Measurements from ENCODE around the gene FAM98B. TPM values are rescaled to one million over a fixed set of nuclear protein-coding genes. Genes with fewer than 3 reads are reported as not detected.
A peak's percentile ranks its signal among the peaks of the same experiment; 100 is the strongest.

Gene FAM98B
- total RNA-seq, 2 experiments from 2014 or later, result 20.1 to 20.4 TPM

GRCh38 chr15:38441130-38441519 lies 12.8 kb upstream of the FAM98B start:
- no peak for TF ChIP-seq CTCF (IDR thresholded peaks at IDR 0.05)
- intact Hi-C loops (cut with DNase I, micrococcal nuclease), result loop anchor here (2.0 to 10.0 kb wide), 6 partner anchors 258 to 1316 kb away; partner anchors contain the start of gene THBS1 (in 1 of the 2)
- Histone ChIP-seq H3K36me3 (ENCODE audit: insufficient read depth, low read length) (no peaks in the 10 kb centered on the region), H3K4me3 (ENCODE audit: low read length) (no peak overlapping the region), H3K9me3 (ENCODE audit: control insufficient read depth in 1 of 2, insufficient read depth in 1 of 2, low read length in 2 of 2) (peaks cover 0 to 8% of the 10 kb centered on the region in 2 experiments), H3K27me3 (ENCODE audit: control insufficient read depth in 1 of 2, insufficient read depth in 2 of 2, low read length in 2 of 2) (peaks cover 0 to 7% of the 10 kb centered on the region in 2 experiments), H3K4me1 (ENCODE audit: insufficient read depth, low read length) (peaks cover 7% of the 10 kb centered on the region), H3K27ac (ENCODE audit: low read depth in 1 of 2, low read length in 2 of 2) (no peak overlapping the region)
- Mint-ChIP-seq H3K4me1 (ENCODE audit: low read depth) (peaks cover 5% of the 10 kb centered on the region), H3K27me3 (peaks cover 32% of the 10 kb centered on the region), H3K36me3 (ENCODE audit: low read depth) (no peaks in the 10 kb centered on the region), H3K27ac (no peak overlapping the region), H3K9me3 (peaks cover 2% of the 10 kb centered on the region), H3K4me3 (no peak overlapping the region)
- DNase-seq (no peak), ATAC-seq (ENCODE audit: poor library complexity) (no peak)
- POLR2A ChIA-PET, result interaction anchor here (1.7 to 2.6 kb wide), 3 partner anchors 13 to 258 kb away, joined by 11 to 18 read pairs (median 14); partner anchors contain the start of gene FAM98B
- CTCF ChIA-PET, result interaction anchor here (1.2 to 3.1 kb wide), 9 partner anchors 8 to 1316 kb away, joined by 3 to 15 read pairs (median 5); partner anchors contain the start of gene THBS1

- intact Hi-C loops (cut with DNase I, micrococcal nuclease), result loop anchor here in 1 of 2 experiments (5.0 to 10.0 kb wide), 3 partner anchors 1333 to 1928 kb away; partner anchors contain the start of gene KNSTRN
- ATAC-seq (ENCODE audit: poor library complexity) (peak; percentile 3), DNase-seq (no peak)
- no peaks in the 10 kb centered on the region for H3K27me3 ChIP-seq (ENCODE audit: control insufficient read depth in 1 of 2, insufficient read depth in 2 of 2, low read length in 2 of 2)
- peaks cover 20% of the 10 kb centered on the region for H3K4me1 ChIP-seq (ENCODE audit: insufficient read depth, low read length)
- TF ChIP-seq CTCF (IDR thresholded peaks at IDR 0.05), result no peak
- CTCF ChIA-PET, result interaction anchor here (0.8 to 3.0 kb wide), 13 partner anchors 10 to 1328 kb away, joined by 3 to 14 read pairs (median 4); partner anchors contain the start of genes FSIP1 and RASGRP1
- H3K27ac ChIP-seq (ENCODE audit: low read depth in 1 of 2, low read length in 2 of 2), result peak overlapping the region; percentile 75 to 77
- peaks cover 14% of the 10 kb centered on the region for H3K36me3 ChIP-seq (ENCODE audit: insufficient read depth, low read length)
- POLR2A ChIA-PET, result interaction anchor here (0.6 to 2.8 kb wide), 23 partner anchors 9 to 553 kb away, joined by 3 to 20 read pairs (median 4); no protein-coding TSS in a partner anchor
- peak overlapping the region; percentile 95 for H3K27ac Mint-ChIP-seq
- no peaks in the 10 kb centered on the region for H3K9me3 Mint-ChIP-seq
- H3K27me3 Mint-ChIP-seq, result no peaks in the 10 kb centered on the region
- no peaks in the 10 kb centered on the region for H3K9me3 ChIP-seq (ENCODE audit: control insufficient read depth in 1 of 2, insufficient read depth in 1 of 2, low read length in 2 of 2)
- H3K4me3 Mint-ChIP-seq, result peak overlapping the region; percentile 94
- peak overlapping the region; percentile 80 for H3K4me3 ChIP-seq (ENCODE audit: low read length)
- H3K36me3 Mint-ChIP-seq (ENCODE audit: low read depth), result peaks cover 16% of the 10 kb centered on the region
- peaks cover 45% of the 10 kb centered on the region for H3K4me1 Mint-ChIP-seq (ENCODE audit: low read depth)
These were observed 766 bp downstream of the FAM98B start for GRCh38 chr15:38454696-38455090.

GRCh38 chr15:38455092-38455491 lies 1.2 kb downstream of the FAM98B start:
- ATAC-seq (ENCODE audit: poor library complexity) (no peak), DNase-seq (no peak)
- Mint-ChIP-seq H3K9me3 (no peaks in the 10 kb centered on the region), H3K27ac (peak overlapping the region; percentile 95), H3K27me3 (no peaks in the 10 kb centered on the region), H3K4me1 (ENCODE audit: low read depth) (peaks cover 49% of the 10 kb centered on the region), H3K36me3 (ENCODE audit: low read depth) (peaks cover 16% of the 10 kb centered on the region), H3K4me3 (peak overlapping the region; percentile 94)
- Histone ChIP-seq H3K27me3 (ENCODE audit: control insufficient read depth in 1 of 2, insufficient read depth in 2 of 2, low read length in 2 of 2) (no peaks in the 10 kb centered on the region), H3K9me3 (ENCODE audit: control insufficient read depth in 1 of 2, insufficient read depth in 1 of 2, low read length in 2 of 2) (no peaks in the 10 kb centered on the region), H3K36me3 (ENCODE audit: insufficient read depth, low read length) (peaks cover 15% of the 10 kb centered on the region), H3K27ac (ENCODE audit: low read depth in 1 of 2, low read length in 2 of 2) (no peak overlapping the region), H3K4me1 (ENCODE audit: insufficient read depth, low read length) (peaks cover 22% of the 10 kb centered on the region), H3K4me3 (ENCODE audit: low read length) (peak overlapping the region; percentile 80)
- POLR2A ChIA-PET, result interaction anchor here (0.6 to 2.8 kb wide), 15 partner anchors 9 to 552 kb away, joined by 3 to 20 read pairs (median 6); no protein-coding TSS in a partner anchor
- CTCF ChIA-PET, result interaction anchor here (0.8 to 3.0 kb wide), 7 partner anchors 9 to 1327 kb away, joined by 3 to 14 read pairs (median 6); partner anchors contain the start of genes FSIP1 and RASGRP1
- intact Hi-C loops (cut with DNase I, micrococcal nuclease), result loop anchor here in 1 of 2 experiments (10.0 kb wide), 1 partner anchor 1870 kb away; no protein-coding TSS in a partner anchor
- TF ChIP-seq CTCF (IDR thresholded peaks at IDR 0.05), result no peak

Data from CD4-positive, alpha-beta T cell (primary cell).